MV-4-11 (cell line): ENCODE measurements around the gene MAPRE3.

Experiments used
- DNase-seq: peaks from one replicate; lab custom pipeline; 2025; lab: John Stamatoyannopoulos, UW

MAPRE3 gene

DNA sequence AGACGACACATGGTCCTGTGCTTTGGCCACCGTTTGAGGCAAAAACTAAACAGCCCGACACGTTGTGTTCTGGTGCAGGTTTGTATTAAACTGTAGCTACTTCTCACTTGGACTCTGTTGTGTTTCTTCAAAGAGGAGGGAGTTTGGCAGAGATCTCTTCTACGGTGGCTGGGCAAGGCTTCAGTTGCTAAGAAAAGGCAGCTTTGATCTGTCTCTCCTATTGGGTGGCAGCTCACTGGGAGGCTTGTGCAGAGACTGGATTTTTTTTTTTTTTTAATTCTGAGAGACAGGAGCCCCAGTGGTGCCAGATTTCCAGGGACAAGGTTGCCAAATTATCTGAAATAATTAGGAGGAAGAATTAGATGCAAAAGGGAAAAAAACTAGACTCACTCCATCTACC is 20.2 kb upstream of the MAPRE3 start:
- no peak for DNase-seq

DNA sequence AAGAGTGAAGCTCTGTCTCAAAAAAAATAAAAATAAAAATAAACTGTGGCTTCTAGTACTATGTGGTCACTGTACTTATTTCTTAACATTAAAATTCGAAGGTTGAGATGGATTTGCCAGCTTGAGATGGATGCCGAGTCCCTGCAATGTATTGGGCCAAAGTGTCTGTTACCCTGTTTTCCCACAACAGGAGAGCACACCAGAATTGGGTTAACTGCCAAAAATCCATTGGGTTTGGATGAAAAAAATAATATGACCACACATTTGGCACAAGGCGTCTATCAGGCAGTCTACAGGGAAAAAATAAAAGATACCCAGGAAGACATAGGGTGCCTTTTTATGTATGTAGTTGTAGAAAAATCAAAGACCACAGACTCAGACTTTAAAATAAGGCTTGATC is 19.2 kb upstream of the MAPRE3 start:
- DNase-seq, result no peak

DNA sequence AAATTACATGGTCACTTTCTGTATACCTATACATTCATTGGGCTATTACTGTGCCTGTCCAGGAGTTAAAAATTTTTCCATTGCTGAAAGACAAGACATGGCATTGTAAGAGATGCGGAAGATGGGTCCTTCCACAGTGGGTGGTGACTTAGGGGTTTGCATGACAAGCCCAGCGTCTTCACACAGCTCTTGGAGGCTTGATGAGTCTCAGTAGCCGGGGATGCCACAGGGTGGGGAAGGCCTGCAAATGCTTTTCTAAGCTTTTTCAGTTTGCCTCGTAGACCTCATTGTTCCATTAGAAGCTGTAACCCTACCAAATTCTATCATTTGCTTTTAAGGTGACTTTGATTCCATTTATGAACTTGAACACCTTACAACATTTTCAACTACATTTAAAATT is 18.1 kb upstream of the MAPRE3 start:
- DNase-seq, result no peak

DNA sequence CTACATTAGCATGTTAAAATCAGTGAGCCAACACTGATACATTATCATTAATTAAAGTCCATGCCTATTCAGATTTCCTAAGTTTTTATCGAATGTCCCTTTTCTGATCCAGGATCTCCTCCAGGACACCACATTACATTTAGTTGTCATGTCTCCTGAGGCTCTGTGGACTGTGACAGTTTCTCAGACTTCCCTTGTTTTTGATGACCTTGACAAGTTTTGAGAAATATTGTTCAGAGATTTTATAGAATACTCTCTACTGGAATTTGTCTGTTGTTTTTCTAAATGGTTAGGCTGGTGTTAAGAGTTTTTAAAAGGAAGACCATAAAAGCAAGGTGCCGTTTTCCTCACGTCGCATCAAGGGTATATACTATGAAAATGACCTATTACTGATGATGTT is 16.3 kb upstream of the MAPRE3 start:
- no peak for DNase-seq

DNA sequence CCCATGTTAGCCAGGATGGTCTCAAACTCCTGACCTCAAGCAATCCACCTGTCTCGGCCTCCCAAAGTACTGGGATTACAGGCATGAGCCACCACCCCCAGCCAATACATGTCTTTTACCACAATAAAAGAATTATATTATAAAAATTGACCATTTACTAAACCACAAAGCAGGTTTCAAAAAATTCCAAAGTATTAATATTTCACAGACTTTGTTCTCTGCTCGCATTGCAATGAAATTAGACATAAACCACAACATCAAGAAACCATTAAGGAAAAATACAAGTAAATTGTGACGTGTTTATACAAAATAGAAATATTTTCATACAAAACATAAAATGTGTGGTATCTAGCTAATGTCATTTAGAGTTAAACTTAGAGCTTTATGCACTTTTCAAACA is 13.4 kb upstream of the MAPRE3 start:
- no peak for DNase-seq

DNA sequence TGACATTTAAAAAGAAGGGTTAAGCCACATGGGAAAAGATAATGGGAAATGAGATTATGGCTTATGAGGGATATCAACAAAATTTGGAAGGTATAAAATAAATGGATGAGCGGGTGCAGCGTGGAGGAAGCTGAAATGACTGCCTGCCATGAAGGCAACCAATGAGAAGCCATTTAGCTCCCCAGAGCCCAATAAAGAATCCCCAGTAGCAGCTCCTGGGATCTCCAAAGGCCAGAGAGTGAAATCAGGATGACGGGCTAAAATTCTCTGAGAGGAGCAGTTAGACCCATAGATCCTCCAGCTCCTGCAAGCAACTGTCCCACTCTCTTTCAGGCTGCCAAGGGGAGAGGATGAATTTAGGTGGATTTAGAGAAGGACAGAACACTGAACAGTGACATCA is 12.9 kb upstream of the MAPRE3 start:
- DNase-seq, result no peak

DNA sequence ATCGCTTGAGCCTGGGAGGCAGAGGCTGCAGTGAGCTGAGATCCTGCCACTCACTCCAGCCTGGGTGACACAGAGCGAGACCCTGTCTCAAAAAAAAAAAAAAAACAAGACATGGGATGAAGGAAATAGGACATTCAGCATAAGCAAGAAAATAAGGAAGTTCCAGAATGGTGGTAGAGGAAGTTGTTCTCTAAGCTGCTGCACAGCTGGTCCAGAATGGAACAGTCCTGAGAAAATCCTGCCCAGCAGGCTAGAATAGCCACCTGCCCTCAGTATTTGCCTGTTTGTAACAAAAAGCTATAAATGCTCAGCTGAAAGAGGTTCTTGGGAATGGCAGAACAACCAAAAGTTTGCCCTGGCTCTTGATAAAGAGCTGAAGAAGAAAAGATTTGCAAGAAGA is 11.1 kb upstream of the MAPRE3 start:
- peak; percentile 65 for DNase-seq

DNA sequence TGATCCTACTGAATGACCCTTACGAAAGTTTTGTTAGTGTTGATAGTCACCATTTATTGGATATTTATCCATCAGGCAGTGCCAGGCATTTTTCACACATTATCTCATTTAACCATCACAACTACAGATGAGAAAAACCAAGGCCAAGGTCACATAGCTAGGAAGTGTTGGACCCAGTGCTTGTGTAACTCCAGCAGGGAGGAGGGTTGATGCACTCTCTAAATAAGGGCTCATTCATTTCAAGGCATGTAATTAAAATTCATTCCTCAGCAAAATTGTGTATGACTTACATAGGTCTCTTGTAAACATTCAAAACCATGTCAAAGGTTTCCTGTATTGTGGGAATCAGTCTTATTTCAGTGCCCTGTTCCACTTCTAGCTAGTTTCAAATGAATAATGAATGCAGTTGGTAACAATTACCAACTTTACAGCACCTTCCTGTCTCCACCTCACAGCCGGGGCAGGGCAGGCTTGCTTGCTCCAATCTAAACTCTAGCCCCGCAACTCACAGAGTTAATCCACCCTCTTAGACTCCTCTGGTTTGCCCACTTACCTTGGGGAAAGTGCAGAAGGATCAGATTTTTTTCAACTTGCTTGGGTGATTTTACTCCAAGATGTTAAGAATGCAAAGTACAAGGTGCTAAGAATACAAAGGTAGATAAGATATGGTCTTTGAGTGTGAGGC is 5.8 kb upstream of the MAPRE3 start:
- no peak for DNase-seq

DNA sequence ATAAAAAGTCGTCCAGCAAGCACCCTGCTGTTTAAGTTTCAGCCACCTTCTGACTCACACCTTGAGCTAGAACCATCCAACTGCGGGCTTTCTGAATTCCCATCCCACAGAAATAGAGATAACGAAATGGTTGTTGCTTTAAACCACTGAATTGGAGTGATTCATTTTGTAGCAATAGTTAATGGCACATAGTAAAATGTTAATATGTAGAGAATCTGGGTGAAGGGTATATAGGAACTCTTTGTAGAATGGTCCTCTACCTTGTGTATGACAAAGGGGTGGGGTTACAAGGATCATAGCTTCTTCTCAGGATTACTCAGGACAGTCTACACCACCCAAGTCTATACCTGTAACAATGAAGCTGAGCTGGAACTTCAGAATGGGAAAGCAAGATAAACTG is 2.4 kb upstream of the MAPRE3 start:
- no peak for DNase-seq

DNA sequence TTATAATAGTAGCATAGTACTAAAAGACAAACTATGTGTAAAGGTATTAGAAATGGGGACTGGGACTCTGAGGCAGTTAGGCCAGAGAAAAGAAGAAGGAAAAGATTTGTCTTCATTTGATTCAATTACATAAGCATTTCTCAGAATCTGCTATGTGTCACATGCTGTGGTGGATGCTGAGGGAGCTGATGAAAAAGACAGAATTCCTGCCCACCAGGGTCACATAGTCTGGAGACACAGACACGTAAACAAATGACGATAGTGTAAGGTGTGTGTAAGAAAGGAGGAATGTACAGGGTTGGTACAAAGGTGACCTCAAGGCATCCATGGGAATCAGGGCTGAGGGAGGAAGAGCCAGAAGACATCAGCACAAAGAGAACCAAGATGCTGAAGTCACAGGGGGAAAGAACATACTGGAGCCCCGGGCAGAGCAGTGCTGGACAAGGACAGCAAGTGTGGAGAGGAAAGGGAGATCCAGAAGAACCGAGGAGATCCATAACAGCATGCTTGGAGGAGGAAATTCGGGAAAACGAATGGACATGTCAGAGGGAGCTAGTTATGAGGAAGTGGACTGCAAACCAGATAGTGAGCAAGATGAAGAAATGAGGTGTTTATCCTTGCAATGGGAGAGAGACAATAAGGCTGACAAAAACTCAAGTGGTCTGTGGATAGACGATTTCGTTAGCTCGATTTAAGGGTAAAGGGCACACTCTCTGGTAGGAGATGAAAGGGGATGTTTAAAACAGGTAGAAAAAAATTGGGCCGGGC is 1.2 kb upstream of the MAPRE3 start:
- DNase-seq, result no peak

DNA sequence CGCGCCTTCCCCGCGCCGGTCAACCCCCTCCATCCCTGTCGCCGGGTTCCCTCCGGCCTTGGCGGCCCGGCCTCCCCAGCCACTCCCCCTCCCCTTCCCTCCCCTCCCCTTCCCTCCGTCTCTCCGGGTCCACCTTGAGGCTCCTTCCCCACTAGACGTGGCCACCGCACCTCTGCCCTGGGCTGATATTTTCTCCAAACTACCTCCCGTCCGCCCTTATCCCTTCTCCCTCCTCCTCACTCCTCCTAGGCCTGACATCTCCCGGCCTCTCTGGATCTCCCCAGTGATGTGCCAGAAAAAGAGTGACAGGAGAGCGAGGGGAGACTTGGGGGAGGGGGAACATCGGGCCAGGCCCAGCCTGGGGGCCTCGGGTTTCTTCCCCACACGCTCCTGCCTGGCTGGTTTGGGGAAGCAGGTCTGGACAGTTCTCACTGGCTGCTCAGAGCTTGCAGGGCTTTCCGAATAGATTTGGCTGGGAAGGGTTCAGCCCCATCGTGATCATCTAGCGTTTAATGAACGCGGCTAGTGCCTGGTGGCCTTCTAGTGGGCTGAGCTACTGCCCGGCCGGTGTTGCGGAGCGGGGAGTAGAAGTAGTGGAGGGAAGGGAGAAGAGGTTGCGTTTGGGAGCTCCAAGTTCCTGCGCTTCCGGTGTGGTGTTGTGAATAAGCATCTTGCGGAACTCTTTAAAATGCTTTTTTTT is 641 bp downstream of the MAPRE3 start:
- DNase-seq, result peak; percentile 41

DNA sequence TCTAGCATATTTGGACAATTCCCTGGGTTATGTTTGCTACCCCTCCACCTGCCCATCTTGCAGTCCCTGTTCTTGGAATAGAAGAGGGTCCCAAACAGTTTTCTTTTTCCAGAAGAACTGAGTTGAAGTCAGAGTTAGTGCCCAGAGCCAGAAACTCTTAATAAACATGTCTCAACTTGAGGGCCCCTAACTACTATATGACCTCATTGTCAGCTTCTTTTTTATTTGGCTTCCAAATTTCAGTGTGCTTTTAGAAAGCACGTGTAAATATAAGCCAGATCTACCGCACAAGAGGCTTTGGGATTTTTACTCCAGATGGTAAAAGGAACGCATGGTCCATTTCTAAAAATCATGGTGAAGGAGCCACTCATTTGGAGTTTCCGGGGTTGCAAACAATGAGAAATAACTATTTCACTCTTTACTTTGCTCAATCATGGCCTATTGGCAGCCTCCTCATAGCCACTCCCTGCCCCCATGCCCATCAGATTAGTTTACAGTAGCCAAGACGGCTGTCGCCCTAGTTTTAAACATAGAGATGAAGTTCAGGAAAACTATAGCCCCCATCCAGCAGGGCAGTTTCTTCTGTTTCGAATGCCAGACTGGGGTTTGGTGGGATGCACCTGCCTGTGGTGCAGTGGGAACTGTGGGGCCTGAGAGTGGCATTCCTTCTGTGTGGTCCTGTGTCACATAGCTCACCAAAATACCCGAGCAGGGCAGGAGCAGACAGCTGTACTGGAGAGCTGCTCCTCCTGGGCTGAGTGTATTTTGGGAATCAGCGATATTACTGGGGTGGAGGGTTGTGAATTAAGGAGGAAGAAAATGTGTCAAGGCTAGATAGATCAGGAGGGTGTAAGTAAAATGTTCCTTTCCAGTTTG is 1.7 kb downstream of the MAPRE3 start:
- DNase-seq, result no peak

DNA sequence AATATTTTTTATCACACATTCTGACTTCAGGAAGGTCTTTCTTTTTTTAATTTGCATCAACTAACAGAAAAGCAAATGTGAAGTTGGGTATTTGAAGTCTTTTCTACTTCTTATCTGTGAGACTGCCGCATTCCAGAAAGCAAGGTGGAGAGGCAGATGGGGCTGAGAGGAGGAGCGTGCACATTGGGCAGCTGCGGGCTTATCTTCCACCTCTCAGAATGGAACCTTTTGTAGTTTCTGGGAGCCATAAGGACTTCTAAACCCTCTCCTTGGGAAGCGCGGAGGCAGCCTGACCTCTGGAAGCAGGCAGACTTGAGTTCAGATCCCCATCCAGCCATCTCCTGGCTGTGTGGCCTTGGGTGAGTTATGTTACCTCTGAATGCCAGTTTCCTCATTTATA is 3.9 kb downstream of the MAPRE3 start:
- DNase-seq, result no peak

DNA sequence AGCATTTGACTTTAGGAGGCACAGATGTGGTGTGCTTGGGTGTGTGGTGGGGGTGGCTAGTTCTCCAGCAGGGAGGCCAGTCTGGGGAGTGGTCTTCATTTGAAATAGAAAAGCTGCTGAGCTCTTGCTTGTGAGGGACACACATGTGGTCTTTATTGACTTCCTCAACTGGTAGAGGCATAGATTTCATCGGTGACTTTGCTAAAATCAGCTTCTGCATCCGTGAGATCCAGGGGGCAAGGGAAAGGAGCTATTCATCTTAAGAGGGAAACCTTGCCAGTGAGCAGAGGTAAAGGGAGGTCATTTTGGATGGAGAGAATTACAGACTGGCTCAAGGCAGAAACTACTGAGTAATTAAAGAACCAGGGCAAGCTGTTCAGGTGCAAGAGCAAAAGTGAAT is 4.7 kb downstream of the MAPRE3 start:
- no peak for DNase-seq

DNA sequence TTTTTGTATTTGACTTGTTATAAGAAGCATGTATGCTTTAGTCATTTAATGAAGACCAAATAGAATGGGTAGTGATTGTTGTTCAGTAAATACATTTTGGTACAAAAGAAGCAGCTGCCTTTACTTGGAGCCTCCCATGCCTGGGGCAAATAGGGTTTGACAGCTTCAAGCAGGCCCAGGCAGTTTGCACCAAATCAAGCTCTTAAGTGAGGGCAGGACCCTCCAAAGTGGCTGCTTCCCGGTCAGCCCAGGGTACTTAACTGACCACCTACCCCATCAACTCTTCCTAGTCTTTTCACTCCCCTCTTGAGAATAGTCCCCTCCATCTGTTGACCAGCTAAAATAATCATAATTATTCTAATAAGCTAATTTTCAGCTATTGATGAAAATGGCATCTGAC is 5.2 kb downstream of the MAPRE3 start:
- no peak for DNase-seq

DNA sequence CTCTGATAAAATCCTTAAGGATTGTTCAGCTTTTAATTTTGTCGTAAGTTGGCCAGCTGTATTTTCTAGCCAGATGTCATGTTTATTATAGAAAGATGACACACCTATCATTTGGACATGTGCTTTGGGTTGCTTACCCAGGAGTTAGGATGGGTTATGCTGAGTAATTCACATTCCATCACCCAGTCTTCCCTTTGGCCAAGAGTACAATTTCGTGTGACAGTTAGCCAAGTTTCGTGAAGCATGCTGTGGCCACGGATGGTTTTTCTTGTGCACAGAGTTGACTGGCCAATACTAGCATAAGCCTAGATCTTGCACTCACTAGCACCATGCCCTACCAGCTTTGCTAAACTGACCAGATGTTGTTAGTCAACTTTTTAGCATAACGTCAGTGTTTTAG is 5.8 kb downstream of the MAPRE3 start:
- no peak for DNase-seq

DNA sequence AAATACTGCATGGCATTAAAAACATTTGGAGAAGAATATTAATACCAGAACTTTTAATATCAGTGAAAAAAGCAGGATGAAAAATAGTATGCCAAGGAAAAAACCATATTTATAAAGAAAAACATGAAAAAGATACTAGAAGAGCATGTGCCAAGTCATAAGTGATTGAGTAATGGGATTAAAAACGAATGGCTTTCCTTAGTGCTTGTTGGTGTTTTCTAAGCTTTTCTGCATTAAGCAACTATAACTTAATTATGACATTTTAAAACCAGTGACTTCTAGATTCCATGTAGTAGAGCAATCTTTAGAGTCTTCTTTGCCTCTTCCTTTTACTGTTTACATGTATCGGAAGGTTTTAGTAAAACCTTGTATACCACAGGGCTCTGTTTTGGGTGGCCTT is 6.6 kb downstream of the MAPRE3 start:
- DNase-seq, result no peak

DNA sequence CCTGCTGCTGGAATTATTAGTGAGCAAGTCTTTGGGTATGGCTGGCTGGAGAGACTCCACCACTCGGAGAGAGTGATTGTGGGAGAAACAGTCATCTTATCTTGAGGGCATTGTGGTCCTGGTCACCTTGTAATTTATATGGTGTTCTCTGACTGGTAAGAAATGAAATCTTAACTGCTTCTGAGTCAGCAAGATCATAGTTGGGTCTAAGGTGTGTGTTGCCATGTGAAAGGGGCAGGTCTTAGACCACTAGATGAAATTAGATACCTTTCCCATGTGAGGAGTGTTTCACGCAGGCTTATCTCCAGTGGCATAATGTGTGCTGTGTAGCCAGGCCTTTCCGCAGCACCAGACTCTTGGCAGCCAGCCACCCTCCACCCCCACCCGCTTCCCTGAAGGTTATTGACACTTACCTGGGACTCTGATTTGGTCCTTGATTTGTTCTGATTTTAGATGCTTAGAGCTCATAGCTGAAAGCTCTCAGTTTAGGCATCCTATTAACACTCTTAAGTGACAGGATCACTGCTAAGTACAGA is 7.7 kb downstream of the MAPRE3 start:
- no peak for DNase-seq

DNA sequence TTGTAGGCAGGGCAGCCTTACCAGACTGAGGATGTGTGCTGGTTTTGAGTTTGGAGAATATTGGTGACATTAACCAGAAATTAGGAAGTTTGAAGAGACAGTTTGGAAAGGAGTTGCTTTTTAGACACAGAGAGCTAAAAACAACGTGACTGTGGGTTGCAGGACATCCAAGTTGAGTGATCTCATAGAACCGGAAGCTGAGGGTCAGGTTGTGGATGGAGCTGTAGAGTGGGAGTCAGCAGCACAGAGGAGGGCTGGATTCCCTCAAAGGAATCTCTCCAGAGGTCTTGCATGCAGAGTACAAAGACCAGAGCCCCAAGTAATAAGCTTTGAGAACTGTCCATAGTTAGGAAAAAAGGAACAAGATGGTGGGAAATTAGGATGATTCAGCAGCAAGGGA is 9.3 kb downstream of the MAPRE3 start:
- DNase-seq, result peak; percentile 20

DNA sequence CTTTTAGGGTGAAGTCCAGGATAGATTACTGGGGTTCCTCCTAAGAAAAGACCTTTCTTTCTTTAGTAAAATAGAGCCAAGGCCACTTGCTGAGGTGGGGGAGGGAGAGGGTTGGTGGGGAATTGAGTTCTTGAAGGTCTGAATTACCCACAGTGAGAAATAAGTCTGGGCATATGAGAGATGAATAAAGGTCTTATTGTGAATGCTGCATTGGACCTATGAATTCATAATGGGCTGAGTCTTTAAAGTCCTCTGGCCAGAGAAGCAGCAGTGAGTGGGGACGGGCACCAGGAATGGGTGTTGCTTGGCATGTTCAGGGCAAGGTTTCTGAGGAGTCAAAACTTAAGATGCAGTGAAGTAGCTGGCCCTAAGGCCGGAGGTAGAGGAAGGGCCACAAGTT is 10.5 kb downstream of the MAPRE3 start:
- DNase-seq, result no peak

DNA sequence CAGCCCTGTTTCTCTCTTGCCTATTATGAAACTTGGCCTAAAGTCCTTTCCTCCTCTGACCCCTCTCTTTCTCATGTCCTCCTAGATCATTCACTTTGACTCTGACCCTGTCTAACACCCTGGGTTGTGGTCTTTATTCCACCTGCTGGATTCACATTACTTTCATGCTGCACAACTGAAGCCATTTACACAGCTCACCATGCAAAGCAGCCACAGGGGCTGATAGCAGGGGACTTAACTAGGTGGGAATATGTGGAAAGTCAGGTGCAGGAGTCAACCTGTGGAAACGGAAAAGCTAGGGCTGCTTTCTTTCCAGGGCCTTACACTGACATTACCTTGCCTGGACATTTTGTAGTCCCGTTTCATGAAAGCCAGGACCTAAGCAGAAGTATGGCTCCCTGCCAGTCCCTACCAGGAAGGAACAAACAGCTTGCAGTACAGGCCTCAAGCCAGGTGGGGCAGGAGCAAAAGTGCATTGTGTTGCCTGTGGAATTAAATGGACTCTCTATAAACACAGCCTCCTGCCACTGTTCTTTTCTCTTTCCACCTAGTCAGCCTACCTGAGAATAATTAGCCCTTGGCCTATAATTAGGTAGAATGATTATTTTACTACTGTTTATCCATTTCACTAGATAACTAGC is 11.8 kb downstream of the MAPRE3 start:
- peak; percentile 38 for DNase-seq

DNA sequence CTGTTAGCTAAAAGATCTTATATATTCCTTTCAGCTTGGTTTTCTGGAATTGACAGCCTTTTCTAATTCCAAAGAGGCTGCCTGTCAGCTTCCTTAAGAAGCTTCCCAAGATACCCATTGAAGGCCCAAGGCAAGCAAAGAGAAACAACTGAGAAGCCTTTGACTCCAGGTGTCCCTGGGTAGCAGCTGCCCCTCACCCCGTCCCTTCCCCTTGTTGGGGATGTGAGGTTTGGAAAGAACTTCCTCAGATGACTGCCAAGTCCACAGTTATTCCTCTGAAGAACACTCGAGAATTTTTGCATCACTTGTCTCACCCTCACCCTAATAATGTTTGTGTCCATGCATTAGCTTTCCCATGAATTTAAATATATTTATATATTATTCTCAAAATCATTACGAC is 13.3 kb downstream of the MAPRE3 start:
- no peak for DNase-seq
